Fibroblast of skin of left biceps (primary cell): ENCODE results near the gene NUDT2.
"Not testable (repeated sequence)": the region's sequence is repeated elsewhere in the genome, so short reads cannot be mapped to it uniquely, and the experiment has no call there.

Experiments
- DNase-seq, 2 experiments: peaks; one replicate each; pipeline ENCODE4 v3.0.0-alpha.2; 2013; ENCODE audit warnings: low read depth in 2 of 2

NUDT2 gene

GRCh38 chr9:34328987-34329832 is at the start of gene NUDT2, which contains the start of gene KIF24:
Gene NUDT2, plus strand, starts transcription at chr9:34329569. Its CDS starts 9,471 bp downstream, at chr9:34339040.
Gene KIF24, minus strand, starts transcription at chr9:34329268. Its CDS starts 17,922 bp downstream, at chr9:34311346.
- peak; percentile 100 for DNase-seq

- no peak for DNase-seq
Measured at GRCh38 chr9:34282096-34282495, 47.3 kb upstream of the NUDT2 start.

DNA sequence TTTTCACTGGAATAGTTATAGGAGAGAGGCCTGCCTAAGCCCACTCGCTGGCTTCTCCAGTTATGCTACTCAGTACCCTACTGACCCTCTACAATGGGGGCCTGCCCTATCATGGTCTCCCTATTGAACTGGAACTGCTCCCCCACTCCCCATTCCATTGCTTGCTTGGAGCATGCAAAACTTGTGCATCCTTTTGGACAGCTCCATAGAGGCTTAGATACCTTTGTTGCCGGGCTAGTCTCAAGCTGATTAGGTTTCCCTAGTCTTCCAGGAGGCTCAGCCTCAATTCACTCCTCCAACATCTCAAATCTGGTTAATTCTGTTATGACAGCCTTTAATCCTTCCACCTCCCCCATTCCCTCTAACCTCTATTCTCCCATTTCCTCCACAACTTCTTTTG is 40.2 kb upstream of the NUDT2 start:
- DNase-seq, result no peak

- DNase-seq, result no peak
Measured at GRCh38 chr9:34291023-34291422, 38.3 kb upstream of the NUDT2 start.

DNA sequence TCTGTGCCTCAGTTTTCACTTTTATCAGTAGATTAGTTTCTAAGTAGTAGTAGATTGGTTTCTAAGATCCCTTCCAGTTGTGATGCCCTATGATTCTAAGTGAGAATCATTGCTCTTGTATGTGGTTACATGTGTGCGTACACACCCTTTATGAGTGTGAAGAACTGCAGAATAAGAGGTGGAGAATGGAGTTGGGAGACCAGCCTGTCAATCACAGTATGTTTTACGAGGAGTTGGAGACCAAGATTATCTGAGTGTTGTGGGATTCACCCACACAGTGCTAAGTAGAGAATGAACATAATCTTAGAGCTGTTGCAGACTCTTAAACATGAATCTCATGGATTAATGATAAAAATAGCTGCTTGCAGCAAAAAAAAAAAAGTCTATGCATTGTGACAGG is 37.9 kb upstream of the NUDT2 start:
- no peak for DNase-seq

DNA sequence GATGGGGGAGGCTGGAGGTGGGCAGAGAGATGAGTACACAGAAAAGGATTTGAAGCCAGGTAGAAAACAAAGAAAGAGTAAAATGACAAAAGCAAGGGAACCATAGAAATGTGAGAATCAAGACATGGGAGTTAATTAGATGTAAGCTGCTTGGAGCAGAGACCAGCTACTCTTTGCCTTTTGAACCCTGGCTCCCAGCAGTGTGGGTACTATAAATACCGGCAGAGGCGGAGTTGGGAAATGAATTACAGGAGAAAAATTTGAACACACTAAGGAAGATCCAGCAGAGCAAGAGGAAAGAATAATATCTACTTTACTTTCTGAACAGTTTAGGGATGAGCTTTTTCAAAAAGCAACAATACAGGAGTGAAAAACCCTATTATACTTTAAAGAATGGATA is 36.8 kb upstream of the NUDT2 start:
- DNase-seq, result no peak

DNA sequence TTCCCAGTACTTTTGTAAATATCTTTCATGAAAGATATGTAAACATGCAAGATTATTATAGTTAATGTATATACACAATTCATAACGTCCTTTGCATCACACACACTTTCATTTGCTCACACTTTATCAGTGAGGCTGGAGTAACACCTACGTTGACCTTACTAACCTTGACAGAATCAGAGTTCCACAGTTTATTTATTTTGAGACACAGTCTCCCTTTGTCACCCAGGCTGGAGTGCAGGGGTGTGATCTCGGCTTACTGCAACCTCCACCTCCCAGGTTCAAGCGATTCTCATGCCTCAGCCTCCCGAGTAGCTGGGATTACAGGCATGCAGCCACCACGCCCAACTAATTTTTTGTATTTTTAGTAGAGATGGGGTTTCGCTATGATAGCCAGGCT is 28.3 kb upstream of the NUDT2 start:
- not testable (repeated sequence) for DNase-seq

- not testable (repeated sequence) for DNase-seq
Measured at GRCh38 chr9:34308316-34308715, 21.1 kb upstream of the NUDT2 start.

DNA sequence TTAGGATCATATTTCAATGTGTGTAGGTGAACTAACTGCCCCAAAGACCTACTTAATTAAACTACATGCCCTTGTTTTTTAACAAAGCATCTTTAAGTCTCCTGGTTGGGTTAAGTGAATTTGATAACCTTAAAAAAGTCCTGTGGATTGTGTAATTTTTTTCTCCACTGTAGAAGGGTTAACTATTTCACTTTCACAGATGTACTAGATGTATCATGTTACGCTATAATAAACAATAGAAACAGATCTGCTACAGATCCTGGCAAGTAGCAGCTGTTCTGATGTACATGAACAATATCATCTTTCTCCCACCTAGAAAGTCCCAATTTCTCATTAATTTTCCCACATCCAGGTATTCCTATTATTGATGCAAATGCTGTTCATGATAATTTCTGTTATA is 19.2 kb upstream of the NUDT2 start:
- DNase-seq, result no peak

GRCh38 chr9:34311499-34312185 is 17.7 kb upstream of the NUDT2 start:
- no peak for DNase-seq

DNA sequence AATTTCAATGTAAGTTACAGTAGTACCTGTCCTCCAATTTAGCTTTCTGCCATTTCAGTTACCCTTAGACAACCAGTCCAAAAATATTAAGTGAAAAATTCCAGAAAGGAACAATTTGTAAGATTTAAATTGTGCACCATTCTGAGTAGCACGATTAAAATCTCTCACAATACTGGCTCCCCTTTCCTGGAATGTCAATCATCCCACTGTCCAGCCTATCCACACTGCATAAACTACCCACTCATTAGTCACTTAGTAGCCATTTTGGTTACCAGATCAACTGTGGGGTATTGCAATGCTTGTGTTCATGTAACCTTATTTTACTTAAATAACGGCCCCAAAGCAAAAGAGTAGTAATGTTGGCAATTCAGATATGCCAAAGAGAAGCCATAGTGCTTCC is 11.9 kb upstream of the NUDT2 start:
- DNase-seq, result no peak

DNA sequence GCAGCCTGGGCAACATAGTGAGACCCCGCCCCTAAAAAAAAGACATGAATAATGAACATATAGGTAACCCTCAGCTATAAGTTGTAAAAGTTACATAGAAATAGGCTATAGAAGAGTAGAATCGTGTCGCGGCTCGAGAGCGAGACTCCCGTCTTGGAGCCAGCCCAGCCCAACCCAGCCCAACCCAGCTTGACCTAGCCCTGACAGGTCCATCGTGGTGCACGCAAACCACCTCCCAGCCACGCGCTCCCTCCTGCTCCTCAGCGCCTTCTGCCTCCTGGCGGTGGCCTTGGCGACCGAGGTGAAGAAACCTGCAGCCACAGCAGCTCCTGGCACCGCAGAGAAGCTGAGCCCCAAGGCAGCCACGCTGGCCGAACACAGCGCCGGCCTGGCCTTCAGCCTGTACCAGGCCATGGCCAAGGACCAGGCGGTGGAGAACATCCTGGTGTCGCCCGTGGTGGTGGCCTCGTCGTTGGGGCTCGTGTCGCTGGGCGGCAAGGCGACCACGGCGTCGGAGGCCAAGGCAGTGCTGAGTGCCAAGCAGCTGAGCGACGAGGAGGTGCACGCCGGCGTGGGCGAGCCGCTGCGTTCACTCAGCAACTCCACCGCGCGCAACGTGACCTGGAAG is 11.1 kb upstream of the NUDT2 start:
- no peak for DNase-seq

DNA sequence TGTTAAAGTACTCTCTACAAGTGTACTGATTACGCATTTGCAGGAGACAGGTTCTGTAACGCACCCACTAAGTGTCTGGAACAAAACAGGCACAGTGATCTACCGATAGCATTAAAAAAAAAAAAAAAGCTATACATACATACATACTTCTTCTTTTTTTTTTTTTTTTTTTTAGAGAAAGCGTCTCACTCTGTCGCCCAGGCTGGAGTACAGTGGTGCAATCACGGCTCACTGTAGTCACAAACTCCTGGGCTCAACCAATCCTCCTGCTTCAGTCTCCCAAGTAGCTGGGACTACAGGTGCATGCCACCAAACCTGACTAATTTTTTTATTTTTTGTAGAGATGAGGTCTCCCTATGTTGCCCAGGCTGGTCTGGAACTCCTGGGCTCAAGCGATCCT is 7.9 kb upstream of the NUDT2 start:
- no peak for DNase-seq

- DNase-seq, result no peak
Measured at GRCh38 chr9:34322899-34323591, 6.3 kb upstream of the NUDT2 start.

DNA sequence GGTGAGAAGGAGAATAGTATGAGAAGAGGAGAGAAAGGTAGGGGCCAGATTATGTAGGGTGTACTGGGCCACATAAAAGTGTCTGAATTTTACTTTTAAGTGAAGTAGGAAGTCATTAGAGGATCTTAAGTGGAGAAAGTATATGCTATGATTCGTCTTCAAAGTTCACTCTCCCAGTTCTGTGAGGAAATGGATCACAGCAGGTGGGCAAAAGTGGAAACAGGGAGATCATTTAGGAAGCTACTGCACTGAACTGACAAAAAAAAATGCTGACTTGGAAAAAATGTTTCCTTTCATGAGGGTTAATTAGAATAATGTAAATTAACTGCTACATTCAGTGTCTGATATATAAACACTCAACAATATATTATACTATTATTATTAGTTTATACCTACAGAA is 2.7 kb upstream of the NUDT2 start:
- DNase-seq, result no peak

DNA sequence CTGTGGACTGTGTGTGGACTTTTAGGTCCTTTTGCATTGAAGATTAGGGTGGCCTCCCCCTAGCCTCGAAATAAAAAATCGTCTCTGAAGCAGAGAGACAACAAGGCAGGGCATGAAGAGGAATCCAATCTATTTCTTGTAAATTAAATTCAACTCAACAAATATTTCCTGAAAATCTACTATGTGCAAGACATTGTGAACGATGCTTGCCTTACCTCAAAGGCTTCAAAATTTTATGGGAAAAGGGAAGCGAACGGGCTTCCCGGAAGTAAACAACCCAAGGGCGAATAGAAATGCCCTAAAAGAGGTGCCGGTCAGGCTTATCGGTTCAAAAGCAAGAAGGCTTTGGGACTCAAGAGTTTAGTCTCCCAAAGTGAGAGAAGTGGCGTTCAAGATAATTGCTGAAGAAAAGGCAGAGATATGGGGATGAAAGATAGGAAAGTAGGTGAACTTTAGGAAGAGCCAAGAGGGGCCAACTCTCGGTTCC is 826 bp upstream of the NUDT2 start:
- DNase-seq, result no peak

DNA sequence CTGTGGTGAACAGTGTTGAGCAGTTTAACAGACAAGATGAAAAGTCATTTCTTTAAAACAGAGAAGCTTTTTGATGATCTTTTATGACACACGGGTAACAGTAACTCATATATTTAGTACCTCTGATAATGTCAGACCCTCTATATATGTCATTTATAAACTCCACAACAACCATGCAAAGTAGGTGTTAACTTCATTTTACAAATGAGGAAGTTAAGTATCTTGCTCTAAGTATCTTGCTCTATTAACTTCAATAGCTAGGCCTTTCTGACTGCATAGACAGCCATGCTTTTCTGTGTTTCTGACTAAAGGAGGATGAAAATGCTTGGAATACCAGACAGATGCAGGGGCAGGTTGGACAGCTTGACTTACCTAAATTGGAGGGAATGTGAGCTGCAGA is 1.8 kb downstream of the NUDT2 start:
- no peak for DNase-seq

- DNase-seq, result no peak
Measured at GRCh38 chr9:34332076-34332964, 3.0 kb downstream of the NUDT2 start.

- DNase-seq, result no peak
Measured at GRCh38 chr9:34333836-34334235, 4.5 kb downstream of the NUDT2 start.

DNA sequence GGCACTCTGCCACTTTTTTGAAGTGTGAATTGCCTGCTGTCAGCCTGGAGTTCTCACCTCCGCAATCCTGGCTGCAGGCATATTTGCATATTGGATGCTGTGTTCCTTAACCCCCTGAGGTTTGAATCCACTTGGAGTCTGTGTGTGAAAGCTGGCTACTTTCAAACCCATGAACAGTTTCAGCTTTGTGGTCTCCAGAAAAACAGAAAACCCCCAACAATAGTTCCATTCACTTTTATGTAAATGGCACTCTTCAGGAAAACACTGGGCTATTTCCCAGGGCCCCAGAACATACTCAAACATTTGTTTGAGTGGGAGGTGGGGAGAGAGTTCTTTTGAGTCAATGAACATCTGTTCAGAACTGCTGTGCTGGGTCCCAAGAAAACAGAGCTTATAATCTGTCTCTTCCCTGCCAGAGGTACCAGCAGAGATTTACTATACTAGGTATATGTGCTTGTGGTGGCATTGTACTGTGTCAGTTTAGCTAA is 5.0 kb downstream of the NUDT2 start:
- no peak for DNase-seq

DNA sequence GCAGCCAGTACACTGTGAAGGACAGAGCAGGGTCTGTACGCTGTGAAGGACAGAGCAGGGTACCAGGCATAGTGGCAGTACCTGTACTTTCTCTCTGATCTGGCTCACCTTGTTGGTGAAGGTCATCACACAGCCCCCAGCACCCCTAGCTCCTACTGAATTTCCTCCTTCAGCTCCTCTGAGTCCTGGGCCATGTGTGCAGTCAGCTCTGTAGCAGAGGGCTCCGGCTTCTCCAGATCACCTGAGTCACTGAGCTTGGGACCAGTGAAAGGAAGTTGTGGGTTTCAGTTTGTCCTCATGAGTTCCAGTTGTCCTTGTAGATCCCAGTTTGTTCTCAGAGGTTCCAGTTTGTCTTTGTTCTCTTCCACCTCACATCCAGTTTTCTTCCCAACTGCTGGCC is 5.5 kb downstream of the NUDT2 start:
- no peak for DNase-seq
